GM18951 (cell line): Measurements from ENCODE around the gene FOXO6.

Source experiments
- POLR2A ChIP-seq: IDR thresholded peaks from 4 replicates; pipeline ENCODE4 v1.6.1; 2011; ENCODE audit warnings: mild to moderate bottlenecking; ENCODE audit not compliant: insufficient read length, insufficient read depth; ENCODE audit errors: extremely low read depth
- in situ Hi-C: fragments of 300-500 bp; cut with MboI; formaldehyde crosslinking; loops from one replicate; pipeline ENCODE4 v1.12.0; 2022; ENCODE audit warnings: low sequenced_read_pairs, mixed read lengths, inconsistent platforms; ENCODE audit not compliant: unreplicated experiment

Gene FOXO6

GRCh38 chr1:41333146-41333784 lies 28.0 kb upstream of the FOXO6 start:
- no peak for TF ChIP-seq POLR2A
- in situ Hi-C loops: no loop called here

DNA sequence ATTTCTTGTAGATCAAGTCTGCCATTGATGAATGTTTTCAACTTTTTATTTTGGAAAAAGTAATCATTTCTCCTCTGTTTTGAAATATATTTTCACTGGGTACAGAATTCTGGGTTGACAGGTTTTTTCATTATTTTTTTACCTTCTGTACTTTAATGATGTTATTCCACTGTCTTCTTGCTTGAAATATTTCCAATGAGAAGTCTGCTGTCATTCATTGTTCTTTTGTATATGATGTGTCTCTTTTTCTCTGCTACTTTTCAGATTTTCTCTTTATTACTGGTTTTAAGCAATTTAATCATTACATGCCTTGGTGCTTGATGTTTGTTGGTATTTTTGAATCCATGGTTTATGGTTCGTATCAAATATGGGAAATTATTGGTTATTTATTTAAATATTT lies 22.4 kb upstream of the FOXO6 start:
- in situ Hi-C loops: no loop called here
- TF ChIP-seq POLR2A: no peak

DNA sequence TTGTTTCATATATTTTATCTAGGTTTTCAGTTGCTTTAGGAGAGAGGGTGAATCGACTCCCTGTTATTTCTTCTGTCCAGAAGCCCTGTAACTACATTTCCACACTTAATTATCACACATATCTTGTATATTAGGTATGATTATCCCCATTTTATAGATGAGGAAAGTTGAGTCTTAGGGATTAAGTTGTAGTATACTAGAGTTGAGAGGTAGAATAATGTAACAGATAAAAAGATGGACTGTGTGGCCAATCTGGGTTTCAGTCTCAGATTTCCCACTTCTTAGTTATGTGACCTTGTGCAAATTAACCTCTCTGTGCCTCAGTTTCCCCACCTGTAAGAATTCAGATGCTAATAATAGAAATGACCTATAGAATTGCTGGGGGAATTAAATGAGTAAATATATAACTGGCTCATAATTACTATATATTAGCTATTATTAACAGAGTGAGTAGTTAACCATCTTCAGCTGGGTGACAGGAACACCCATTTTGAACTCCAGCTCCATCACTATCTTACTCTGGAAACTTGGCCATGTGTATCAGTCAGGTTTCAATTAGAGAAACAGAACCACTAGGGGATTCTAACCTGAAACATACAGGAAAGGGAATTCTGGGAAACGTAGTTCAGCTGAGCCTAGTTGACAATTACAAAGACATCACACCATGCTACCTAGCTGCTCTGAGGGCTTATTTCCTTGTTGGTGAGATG lies 20.4 kb upstream of the FOXO6 start:
- TF ChIP-seq POLR2A: no peak
- in situ Hi-C loops: no loop called here

- in situ Hi-C loops: no loop called here
- no peak for TF ChIP-seq POLR2A
These were observed 19.9 kb upstream of the FOXO6 start for GRCh38 chr1:41341365-41341683.

- TF ChIP-seq POLR2A: no peak
- in situ Hi-C loops: no loop called here
These were observed 19.3 kb upstream of the FOXO6 start for GRCh38 chr1:41341772-41342562.

- TF ChIP-seq POLR2A: no peak
- in situ Hi-C loops: no loop called here
These were observed 18.4 kb upstream of the FOXO6 start for GRCh38 chr1:41342774-41343355.

DNA sequence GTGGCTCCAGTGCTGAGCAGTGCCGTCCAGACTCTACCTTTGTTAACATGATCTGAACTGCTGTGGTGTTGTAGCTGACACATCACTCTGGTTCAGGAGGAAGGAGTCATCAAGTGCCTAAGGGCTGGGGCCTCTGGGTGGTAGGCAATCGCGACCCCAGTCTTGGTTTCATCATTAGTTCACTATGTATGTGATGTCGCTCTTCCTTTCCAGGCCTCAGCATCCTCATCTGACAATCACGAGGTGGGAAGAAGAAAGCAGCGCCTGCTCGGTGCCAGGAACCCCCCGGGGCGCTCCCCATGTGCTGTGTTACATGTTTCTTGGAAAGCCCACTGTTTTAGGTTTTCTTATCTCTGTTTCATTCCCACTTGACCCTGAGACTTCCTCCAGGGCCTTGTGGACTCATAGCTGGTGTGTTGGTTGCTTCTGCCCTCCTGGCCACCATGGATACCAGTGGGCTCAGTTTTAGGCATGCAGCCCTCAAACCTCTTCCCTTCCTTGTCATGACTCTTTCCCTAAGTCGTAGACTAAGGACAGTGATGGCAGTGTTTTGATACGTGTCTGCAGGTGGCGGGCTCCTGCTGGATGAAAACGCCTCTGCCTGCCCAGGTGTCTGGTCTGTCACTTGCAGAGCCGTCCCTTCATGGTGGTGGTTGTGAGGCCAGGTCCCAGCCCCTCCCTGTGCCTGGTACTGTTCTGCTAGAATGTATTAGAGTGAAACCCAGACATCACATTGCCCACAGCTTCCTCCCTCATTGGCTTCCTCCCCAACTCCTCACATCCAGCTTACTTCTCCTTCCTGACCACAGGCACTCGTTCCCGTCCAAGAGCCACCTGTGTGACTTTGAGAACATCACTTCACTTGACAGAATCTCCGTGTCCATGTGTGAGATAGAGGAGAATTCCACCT lies 17.2 kb upstream of the FOXO6 start:
- TF ChIP-seq POLR2A: no peak
- in situ Hi-C loops: no loop called here

DNA sequence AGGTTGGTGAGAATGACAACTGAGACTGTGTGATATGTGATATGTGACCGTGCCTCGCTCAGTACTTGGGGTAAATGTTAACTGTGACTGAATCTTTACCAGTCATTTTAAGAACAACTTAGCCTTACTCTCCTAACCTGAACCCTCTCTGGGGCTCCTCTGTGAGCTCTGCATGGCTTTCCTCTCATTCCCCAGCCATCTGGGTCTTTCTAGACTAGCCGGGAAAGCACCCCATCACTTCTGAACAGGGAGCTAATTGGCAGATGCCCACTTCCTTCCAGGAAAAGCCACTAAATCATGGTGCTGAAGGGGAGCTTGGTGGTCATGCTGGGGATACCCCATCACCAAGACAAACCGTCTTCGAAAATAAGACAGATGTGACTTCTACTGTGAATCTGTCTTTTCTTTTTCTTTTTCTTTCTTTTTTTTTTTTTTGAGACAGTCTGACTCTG lies 16.5 kb upstream of the FOXO6 start:
- in situ Hi-C loops: no loop called here
- TF ChIP-seq POLR2A: no peak

GRCh38 chr1:41345434-41346075 lies 15.7 kb upstream of the FOXO6 start:
- in situ Hi-C loops: no loop called here
- TF ChIP-seq POLR2A: no peak

DNA sequence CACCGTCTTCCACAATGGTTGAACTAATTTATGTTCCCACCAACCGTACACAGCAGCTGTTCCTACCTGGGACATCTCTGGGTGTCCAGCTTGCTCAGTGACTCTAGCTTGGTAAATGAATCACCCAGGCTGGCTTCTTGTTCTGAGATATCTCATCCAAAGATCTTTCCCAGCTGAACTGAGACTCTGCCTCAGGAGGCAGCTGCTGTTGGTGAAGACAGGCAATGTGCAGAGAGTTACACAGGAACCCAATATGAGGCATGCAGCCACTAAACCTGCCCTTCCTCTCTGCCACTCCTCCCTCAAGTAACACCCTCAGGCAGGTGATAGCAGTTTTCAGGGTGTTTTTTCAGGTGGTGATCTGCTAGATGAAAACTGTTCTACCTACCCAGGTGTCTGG lies 14.0 kb upstream of the FOXO6 start:
- TF ChIP-seq POLR2A: no peak
- in situ Hi-C loops: no loop called here

DNA sequence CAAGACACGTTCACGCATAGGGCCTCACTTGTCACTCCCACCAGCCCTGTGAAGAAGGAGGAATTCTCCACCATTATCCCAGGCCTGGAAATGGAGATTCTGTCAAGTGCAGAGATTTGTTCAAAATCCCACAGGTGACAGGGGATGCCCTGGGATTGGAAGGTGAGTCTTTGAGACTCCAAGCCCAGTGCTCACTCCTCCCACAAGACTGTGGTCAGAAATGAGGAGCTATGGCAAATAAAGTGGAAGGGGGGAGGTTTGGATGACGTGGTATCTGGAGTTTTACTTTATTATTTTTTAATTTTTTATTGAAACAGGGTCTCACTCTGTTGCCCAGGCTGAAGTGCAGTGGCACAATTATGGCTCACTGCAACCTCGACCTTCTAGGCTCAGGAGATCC lies 12.8 kb upstream of the FOXO6 start:
- in situ Hi-C loops: no loop called here

More for the DNA sequence above, 12.8 kb upstream of the FOXO6 start:
- no peak for TF ChIP-seq POLR2A
